Activated T-cell treated with anti-CD3 and anti-CD28 coated beads, Interleukin-2, amount 50 U/mL, for 24 hours (primary cell): ENCODE results near the gene MISP.

ENCODE experiments used
- DNase-seq: peaks from one replicate; pipeline ENCODE4 v3.0.0-alpha.2; 2020
- H3K27ac Mint-ChIP-seq: 2 replicates; pipeline ENCODE4 v1.8.0; 2020; ENCODE audit warnings: mild to moderate bottlenecking, mixed read lengths
- H3K27me3 Mint-ChIP-seq: 2 replicates; pipeline ENCODE4 v1.8.0; 2020; ENCODE audit warnings: mixed read lengths
- H3K36me3 Mint-ChIP-seq: 2 replicates; pipeline ENCODE4 v1.8.0; 2020; ENCODE audit warnings: low read depth, mixed read lengths
- H3K4me1 Mint-ChIP-seq: 2 replicates; pipeline ENCODE4 v1.8.0; 2020; ENCODE audit warnings: low read depth, mixed read lengths
- H3K4me3 Mint-ChIP-seq: 2 replicates; pipeline ENCODE4 v1.8.0; 2020; ENCODE audit warnings: mild to moderate bottlenecking, moderate library complexity, mixed read lengths
- H3K9me3 Mint-ChIP-seq: 2 replicates; pipeline ENCODE4 v1.8.0; 2020; ENCODE audit warnings: mixed read lengths

MISP gene

DNA sequence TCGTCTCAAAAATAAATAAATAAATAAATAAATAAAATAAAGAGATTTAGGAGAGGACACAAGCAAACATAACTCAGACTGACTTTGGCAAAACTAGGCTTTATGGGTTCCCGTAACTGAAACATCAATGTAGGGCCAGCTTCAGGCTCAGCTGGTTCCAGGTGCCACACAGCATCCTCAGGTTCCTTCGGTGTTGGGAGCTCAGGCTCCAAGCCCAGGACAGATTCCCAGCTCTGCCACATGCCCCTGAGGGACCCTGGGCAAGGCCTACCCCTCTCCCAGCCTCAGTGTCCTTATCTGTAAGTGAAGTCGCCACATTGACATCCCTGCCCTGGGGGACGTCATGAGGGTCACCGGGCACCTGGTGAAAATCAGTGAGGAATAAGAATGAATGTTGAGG, 18.7 kb downstream of the MISP start:
- Mint-ChIP-seq H3K27me3 (peaks cover 9% of the 10 kb centered on the region), H3K9me3 (no peaks in the 10 kb centered on the region), H3K4me1 (peaks cover 2% of the 10 kb centered on the region), H3K27ac (no peak overlapping the region), H3K36me3 (no peaks in the 10 kb centered on the region), H3K4me3 (no peak overlapping the region)
- DNase-seq = no peak

DNA sequence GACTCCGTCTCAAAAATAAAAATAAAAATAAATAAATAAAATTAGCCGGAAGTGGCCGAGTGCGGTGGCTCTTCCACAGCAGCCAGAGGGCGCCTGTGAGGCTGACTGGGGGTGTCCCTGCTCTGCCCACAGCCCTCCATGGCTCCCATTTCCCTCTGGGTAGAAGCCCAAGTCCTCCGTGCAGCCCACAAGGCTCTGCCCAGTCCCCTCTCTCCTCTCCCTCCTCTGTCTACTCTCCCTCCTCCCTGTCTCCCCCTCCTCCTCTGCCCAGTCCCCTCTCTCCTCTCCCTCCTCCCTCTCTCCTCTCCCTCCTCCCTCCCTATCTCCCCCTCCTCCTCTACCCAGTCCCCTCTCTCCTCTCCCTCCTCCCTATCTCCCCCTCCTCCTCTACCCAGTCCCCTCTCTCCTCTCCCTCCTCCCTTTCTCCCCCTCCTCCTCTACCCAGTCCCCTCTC, 20.4 kb downstream of the MISP start:
- H3K27ac Mint-ChIP-seq = no peak overlapping the region
- H3K36me3 Mint-ChIP-seq = no peaks in the 10 kb centered on the region
- no peaks in the 10 kb centered on the region for H3K9me3 Mint-ChIP-seq
- H3K4me3 Mint-ChIP-seq = no peak overlapping the region
- DNase-seq = peak; percentile 46
- peaks cover 2% of the 10 kb centered on the region for H3K4me1 Mint-ChIP-seq
- H3K27me3 Mint-ChIP-seq = peaks cover 9% of the 10 kb centered on the region

DNA sequence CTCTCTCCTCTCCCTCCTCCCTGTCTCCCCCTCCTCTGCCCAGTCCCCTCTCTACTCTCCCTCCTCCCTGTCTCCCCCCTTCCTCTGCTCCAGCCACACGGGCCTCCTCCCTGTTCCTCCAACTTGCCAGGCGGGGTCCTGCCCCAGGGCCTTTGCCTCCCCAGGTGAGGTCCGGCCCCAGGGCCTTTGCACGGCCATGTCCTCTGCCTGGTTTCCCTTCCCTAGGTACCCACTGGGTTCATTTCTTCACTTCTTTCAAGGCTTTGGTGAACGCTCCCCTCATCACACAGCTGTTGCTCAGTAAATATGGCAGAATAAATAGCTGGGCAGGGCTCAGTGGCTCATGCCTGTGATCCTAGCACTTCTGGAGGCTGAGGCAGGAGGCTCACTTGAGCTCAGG, 21.2 kb downstream of the MISP start:
- Mint-ChIP-seq H3K27ac (no peak overlapping the region), H3K4me3 (no peak overlapping the region), H3K4me1 (peaks cover 2% of the 10 kb centered on the region), H3K9me3 (no peaks in the 10 kb centered on the region), H3K36me3 (no peaks in the 10 kb centered on the region), H3K27me3 (peaks cover 12% of the 10 kb centered on the region)
- no peak for DNase-seq

DNA sequence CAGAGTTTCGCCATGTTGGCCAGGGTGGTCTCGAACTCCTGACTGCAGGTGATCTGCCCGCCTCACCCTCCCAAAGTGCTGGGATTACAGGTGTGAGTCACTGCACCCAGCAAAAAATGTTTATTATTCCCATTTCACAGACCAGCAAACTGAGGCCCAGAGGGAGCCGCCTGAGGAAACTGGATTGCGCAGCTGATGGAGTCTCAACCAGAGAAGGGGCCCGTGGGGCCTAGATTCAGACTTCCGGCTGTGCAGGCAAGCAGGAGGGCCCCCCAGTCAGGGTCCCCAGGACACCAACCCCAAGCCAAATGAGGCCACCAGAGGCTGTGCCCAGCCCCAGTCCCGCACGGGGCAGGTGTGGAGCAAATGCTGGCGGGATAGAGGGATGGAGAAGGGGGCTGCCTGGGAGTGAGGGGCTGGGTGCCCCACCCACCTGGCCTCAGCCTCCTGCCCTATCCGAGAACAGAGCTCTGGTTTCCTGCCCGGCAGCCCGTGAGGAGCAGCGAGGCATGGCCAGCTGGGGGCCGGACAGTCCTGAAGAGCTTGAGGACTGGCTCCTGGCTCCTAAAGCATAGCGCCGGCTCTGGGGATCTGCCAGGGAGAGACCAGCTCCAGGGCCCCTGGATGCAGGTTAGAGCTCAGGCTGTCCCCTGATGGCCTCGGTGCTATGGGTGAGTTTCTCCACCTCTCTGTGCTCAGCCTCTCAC, 22.0 kb downstream of the MISP start:
- no peak overlapping the region for H3K4me3 Mint-ChIP-seq
- no peaks in the 10 kb centered on the region for H3K36me3 Mint-ChIP-seq
- H3K9me3 Mint-ChIP-seq = no peaks in the 10 kb centered on the region
- H3K27ac Mint-ChIP-seq = no peak overlapping the region
- H3K4me1 Mint-ChIP-seq = peaks cover 2% of the 10 kb centered on the region
- peaks cover 9% of the 10 kb centered on the region for H3K27me3 Mint-ChIP-seq
- no peak for DNase-seq

DNA sequence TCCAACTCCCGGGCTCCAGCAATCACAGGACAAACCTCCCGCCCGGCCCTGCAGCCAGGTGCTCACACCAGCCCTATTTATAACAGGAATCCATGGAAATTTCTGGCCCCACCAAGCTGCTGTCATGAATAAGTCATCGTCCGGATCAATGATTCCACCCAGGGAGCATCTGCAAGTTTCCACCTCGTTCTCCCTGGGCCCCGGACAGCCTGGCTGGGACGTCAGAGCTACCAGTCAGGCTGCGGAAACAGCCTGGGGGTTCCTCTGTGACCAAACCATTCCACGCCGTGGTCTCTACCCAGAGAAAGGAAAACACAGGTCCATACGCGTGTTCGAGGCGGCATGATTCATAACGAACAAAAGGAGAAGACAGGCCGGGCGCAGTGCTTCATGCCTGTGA, 25.6 kb downstream of the MISP start:
- H3K27me3 Mint-ChIP-seq = peaks cover 6% of the 10 kb centered on the region
- H3K27ac Mint-ChIP-seq = no peak overlapping the region
- no peaks in the 10 kb centered on the region for H3K4me1 Mint-ChIP-seq
- H3K36me3 Mint-ChIP-seq = no peaks in the 10 kb centered on the region
- no peaks in the 10 kb centered on the region for H3K9me3 Mint-ChIP-seq
- no peak for DNase-seq
- no peak overlapping the region for H3K4me3 Mint-ChIP-seq

DNA sequence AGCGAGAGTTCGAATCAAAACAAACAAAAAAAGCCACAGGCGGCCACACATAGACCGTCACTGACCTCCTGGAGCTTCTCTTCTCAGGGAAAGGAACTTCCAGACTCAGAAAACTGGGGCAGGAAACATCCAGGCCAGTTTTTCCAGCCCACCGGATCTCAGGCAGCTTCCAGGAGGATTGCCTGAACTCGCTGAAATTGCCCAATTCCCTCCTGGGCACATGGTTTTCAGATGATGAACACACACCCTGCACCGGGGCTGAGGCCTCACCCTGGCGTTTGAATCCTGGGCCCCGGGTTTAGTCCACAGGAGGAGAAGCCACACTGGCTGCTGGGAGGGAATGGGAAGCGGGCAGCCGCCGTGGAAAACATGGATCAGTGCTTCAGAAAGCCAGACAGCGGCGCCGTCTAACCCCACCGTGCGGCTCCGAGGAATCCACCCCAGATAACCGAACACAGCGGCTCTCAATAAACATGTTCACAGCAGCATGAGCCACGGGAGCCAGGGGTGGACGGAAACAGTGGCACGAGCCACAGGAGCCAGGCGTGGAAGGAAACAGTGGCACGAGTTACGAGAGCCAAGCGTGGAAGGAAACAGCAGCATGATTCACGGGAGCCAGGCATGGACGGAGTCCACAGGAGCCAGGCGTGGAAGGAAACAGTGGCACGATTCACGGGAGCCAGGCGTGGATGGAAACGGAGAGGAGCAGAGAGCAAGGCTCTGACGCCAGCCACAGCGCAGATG, 28.2 kb downstream of the MISP start:
- Mint-ChIP-seq H3K36me3 (no peaks in the 10 kb centered on the region), H3K27ac (no peak overlapping the region), H3K4me3 (no peak overlapping the region), H3K4me1 (no peaks in the 10 kb centered on the region), H3K27me3 (peaks cover 4% of the 10 kb centered on the region), H3K9me3 (no peaks in the 10 kb centered on the region)
- no peak for DNase-seq

DNA sequence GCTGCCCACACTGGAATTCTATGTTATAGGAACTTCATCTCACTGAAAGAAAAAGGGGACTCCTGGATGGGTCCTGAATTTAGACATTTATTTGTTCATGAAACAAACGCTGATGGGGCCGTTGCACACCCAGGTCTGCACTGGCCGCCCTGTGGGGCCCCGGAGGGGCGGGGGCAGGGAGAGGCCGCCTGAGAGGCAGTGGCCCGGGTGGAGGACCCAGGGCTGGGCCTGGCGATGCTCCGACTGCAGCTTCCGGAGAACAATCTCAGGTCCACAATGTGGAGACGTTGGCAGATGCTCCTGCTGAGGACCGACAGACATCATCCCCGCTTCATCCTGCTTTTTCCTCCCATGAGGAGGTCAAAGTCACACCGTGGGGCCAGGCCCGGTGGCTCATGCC, 30.0 kb downstream of the MISP start:
- Mint-ChIP-seq H3K4me1 (no peaks in the 10 kb centered on the region), H3K36me3 (no peaks in the 10 kb centered on the region), H3K27me3 (peaks cover 4% of the 10 kb centered on the region), H3K27ac (no peak overlapping the region), H3K9me3 (no peaks in the 10 kb centered on the region), H3K4me3 (no peak overlapping the region)
- no peak for DNase-seq

DNA sequence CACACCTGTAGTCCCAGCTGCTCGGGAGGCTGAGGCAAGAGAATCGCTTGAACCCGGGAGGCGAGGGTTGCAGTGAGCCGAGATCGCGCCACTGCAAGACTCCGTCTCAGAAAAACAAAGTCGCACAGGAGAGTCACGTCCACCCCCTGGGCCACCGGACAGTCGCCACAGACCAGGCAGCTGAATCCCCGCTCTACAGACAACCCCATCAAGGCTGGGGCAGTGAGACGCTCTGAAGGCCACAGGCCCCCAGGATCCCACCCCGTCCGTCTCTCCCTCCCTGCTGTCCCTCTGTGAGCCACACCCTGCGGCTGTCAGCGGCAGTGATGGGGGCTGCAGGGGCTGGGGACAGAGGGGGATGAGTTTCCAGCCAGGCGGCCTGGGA, 30.9 kb downstream of the MISP start:
- H3K36me3 Mint-ChIP-seq = no peaks in the 10 kb centered on the region
- DNase-seq = no peak
- H3K27me3 Mint-ChIP-seq = no peaks in the 10 kb centered on the region
- no peak overlapping the region for H3K27ac Mint-ChIP-seq
- no peaks in the 10 kb centered on the region for H3K9me3 Mint-ChIP-seq
- no peaks in the 10 kb centered on the region for H3K4me1 Mint-ChIP-seq
- H3K4me3 Mint-ChIP-seq = no peak overlapping the region

DNA sequence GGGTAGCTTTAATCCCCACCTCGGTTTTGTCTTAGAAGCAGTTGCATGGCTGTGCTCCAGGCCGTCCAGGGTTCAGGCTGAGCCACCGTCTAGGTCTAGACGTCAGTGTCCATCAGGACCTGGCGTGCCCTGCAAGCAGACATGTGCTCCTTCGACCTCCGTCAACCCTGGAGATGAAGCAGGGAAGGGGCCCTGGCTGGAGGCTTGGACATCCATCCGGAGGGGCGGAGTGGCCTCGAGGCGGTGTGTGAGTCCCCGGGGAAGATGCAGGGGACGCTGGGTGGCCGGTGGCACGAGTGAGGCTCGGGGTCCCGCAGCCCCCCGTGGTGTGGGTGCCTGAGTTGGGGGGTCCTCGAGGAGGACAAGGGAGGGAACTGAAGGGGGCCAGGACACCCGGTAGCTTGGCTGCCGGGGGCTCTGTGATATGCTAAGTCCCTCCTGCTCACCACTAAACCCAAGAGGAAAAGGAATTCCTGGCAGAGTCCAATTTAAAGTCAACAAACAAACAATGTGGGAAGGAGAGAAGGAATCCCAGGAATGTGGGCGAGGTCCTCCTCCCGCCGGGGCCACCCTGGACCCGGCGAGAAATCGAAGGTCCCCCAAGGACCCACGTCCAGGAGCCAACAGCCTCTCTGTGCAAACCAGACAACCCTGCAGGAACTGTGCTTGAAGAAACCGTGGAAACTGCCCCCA, 31.4 kb downstream of the MISP start:
- no peak for DNase-seq
- Mint-ChIP-seq H3K4me1 (no peaks in the 10 kb centered on the region), H3K27me3 (no peaks in the 10 kb centered on the region), H3K4me3 (no peak overlapping the region), H3K9me3 (no peaks in the 10 kb centered on the region), H3K36me3 (no peaks in the 10 kb centered on the region), H3K27ac (no peak overlapping the region)

DNA sequence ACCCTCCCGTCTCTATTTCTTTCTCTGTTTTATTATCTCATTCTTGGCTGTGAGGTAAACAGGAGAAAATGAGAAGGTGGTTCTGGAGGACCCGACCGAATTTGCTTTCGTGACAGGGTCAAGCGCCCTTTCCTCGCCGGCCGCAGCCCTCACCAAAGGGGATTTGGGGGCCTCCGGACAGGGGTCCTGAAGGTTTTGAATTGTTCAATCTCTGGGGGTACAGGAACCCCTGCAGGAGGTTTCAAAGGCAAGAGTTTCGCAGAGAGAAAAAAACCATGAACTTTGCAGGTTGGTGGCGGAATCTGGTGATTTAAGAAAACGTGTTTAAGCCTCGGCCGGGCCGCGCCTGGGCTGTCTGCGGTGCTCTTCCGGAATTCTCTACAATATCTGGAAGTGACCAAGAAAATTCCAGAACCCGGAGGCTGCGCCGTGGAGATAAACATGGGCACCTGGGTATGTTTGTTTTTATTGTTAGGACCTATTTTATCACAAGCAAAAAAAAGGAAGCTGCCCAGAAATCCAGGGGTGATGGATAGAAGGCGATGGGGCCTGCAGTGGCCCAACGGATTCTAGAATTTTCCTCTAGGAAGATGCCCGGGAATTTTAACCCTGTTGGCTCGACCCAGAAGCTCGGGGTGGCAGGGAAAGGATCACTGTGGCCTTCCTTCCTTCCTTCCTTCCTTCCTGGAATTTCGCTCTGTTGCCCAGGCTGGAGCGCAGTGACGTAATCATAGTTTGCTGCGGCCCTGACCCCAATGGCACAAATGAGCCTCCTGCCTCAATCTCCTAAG, 32.2 kb downstream of the MISP start:
- no peaks in the 10 kb centered on the region for H3K9me3 Mint-ChIP-seq
- DNase-seq = no peak
- H3K27me3 Mint-ChIP-seq = no peaks in the 10 kb centered on the region
- no peak overlapping the region for H3K4me3 Mint-ChIP-seq
- no peak overlapping the region for H3K27ac Mint-ChIP-seq
- H3K4me1 Mint-ChIP-seq = no peaks in the 10 kb centered on the region
- no peaks in the 10 kb centered on the region for H3K36me3 Mint-ChIP-seq

DNA sequence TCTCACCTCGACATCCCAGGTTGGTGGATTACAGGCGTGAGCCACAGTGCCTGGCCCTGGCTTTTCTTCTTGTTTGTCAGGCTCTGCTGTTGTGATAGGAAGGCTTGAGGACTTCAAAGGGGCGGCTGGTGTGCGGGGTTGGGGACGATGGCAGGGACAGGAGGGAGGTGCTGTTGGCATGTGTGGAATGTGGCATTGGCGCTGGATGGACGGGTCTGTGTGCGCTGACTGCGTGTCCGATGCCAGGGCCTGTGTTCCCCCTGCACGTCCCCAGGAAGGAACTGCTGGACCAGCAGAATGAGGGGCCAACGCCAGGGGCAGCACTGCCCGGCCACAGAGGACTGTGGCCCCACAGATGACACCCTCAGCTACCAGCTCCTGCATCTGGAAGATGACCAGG, 33.6 kb downstream of the MISP start:
- no peaks in the 10 kb centered on the region for H3K27me3 Mint-ChIP-seq
- H3K27ac Mint-ChIP-seq = no peak overlapping the region
- H3K4me3 Mint-ChIP-seq = no peak overlapping the region

DNA sequence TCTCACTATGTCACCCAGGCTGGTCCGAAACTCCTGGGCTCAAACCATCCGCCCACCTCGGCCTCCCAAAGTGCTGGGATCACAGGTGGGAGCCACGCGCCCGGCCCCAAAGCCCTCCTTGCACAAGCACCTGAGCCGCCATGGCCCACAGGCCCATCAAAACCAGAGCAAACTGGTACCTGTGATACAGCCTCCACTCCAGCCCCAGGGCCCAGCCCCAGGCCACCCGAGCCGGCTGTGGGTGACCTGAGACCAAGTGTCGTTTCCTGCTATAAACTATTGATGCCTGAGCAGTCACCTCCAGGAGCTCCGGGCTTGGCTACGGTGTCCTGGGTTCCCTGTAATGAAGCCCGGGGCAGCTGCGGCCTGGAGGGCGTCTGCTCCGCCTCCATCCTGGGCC, 36.6 kb downstream of the MISP start:
- no peak for DNase-seq
- H3K27me3 Mint-ChIP-seq = no peaks in the 10 kb centered on the region
- no peaks in the 10 kb centered on the region for H3K4me1 Mint-ChIP-seq
- H3K9me3 Mint-ChIP-seq = no peaks in the 10 kb centered on the region
- no peaks in the 10 kb centered on the region for H3K36me3 Mint-ChIP-seq
- no peak overlapping the region for H3K4me3 Mint-ChIP-seq
- H3K27ac Mint-ChIP-seq = no peak overlapping the region

More for the DNA sequence above, 33.6 kb downstream of the MISP start:
- no peak for DNase-seq
- Mint-ChIP-seq H3K36me3 (no peaks in the 10 kb centered on the region), H3K4me1 (no peaks in the 10 kb centered on the region), H3K9me3 (no peaks in the 10 kb centered on the region)

DNA sequence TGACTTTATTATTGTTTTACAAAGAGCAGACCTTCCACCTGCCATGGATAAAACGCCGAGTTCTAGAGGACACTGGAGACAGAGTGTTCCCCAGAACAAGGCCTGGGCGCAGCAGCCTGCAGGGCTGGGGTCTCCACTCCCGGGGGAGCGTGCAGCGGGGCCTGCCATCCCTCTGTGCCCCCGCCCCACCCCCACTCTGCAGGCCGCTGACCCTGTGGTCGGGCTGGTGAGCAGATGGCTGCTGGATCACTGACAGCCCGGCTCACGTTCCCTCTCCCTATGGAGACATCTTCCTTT, 37.7 kb downstream of the MISP start:
- Mint-ChIP-seq H3K9me3 (no peaks in the 10 kb centered on the region), H3K4me1 (no peaks in the 10 kb centered on the region), H3K27ac (no peak overlapping the region), H3K4me3 (no peak overlapping the region), H3K36me3 (no peaks in the 10 kb centered on the region), H3K27me3 (no peaks in the 10 kb centered on the region)
- DNase-seq = no peak

DNA sequence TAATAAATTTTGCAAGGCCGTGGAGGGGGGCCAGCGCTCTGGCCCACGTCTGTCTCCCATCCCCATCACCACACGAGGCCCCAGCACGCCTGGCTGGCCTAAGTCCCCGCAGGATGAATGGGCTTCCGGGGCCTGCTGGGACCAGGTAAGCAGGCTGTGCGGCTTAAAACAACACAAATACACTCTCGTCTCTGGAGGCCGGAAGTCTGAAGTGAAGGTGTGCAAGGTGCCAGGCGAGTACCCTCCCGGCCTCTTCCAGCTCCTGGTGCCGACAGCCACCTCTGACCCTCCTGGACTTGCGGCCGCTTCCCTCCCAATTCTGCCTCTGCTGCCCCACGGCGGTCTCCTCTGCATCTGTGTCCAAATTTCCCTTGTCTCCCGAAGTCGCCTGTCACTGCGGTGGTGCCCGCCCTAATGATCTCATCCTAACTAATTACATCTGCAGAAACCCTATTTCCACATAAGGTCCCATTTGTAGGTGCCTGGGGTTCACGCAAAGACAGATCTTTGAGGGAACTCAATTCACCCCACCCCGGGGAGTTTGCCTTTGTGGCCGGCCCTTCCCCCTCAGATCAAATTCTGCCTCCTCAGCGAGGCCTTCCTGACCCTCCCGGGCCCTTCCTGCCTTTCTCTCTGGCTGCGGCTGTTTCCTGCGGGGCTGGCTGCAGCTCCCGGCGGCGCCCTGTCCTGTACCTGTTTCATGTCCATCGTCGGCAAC, 38.2 kb downstream of the MISP start:
- Mint-ChIP-seq H3K4me1 (no peaks in the 10 kb centered on the region), H3K36me3 (no peaks in the 10 kb centered on the region), H3K27ac (no peak overlapping the region), H3K9me3 (no peaks in the 10 kb centered on the region), H3K27me3 (no peaks in the 10 kb centered on the region), H3K4me3 (no peak overlapping the region)
- no peak for DNase-seq
